SW480 (cell line): ENCODE results near the gene THOP1.

ENCODE experiments used
- DNase-seq: peaks from one replicate; pipeline ENCODE4 v3.0.0-alpha.2; 2016; ENCODE audit warnings: low spot score

Gene THOP1

DNA sequence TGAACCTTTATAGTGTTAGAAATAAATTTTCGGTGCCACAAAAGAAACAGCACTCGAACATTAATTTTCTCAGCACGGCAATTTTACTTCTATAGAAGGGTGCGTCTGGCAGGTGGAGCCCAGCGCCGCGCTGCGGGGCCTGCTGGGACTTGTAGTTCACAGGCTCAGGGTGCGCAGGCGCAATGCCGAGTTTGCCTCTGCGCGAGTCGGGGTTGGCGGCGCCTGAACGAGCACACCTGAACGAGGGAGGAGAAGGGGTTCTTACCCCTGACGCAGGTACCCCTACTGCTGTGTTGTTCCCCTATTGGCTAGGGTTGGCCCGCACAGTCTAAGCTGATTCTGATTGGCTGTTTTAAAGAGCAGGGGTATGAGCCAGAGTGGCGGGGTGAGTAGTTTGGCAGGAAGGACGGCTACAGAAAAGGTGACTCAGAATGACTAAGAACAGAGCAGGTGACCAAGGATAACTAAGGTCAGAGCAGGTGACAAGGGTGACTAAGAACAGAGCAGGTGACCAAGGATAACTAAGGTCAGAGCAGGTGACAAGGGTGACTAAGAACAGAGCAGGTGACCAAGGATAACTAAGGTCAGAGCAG, 32.0 kb downstream of the THOP1 start:
- peak; percentile 54 for DNase-seq

GRCh38 chr19:2819540-2820111, 34.3 kb downstream of the THOP1 start, which contains the start of gene ZNF554:
Gene ZNF554, plus strand, starts transcription at chr19:2819868. Its CDS starts 204 bp downstream, at chr19:2820072.
- DNase-seq, result peak; percentile 83

DNA sequence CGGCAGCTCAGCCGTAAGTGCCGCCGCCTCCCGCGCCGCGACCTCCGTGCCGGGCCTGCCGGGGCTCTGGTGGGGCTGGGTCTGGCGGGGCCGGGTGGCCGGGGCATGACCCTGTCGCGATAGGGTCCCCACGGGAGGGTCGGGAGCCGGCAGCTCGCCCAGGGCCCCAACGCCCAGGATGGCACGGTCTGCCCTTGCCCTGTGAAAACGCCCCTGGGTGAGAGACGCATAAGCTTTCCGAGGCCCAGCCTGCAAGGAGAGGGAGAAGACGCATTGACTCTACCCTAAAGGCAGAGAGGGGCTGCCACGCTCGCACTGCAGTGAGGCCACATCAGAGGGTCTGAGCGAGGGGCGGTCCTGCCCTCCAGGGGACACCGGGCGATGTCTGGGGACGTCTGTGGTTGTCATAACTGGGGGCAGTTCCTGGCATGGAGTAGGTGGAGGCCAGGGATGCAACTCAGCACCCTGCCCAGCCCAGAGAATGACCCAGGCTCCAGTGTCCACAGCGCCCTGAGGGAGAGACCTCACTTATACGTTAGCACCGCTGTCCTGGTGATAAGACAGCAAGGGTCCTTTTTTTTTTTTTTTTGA, 34.9 kb downstream of the THOP1 start:
- DNase-seq, result no peak

DNA sequence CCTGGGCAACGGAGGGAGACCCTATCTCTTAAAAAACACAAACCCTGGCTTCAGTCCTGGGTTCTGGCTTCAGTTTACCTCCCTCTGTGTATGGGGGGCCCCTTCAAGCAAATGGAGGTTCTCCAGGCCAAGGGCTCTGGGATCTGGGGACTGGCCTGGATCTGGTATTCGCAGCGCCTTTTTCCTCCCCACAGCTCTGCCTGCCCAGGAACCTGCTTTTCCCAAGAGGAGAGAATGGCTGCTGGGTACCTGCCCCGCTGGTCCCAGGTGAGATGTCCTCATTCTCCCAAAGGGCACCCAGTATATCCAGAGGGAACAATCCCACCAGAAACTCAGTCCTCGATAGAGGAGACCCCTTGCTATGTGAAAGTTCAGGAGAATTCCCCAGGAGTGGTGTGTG, 37.5 kb downstream of the THOP1 start:
- DNase-seq, result no peak

DNA sequence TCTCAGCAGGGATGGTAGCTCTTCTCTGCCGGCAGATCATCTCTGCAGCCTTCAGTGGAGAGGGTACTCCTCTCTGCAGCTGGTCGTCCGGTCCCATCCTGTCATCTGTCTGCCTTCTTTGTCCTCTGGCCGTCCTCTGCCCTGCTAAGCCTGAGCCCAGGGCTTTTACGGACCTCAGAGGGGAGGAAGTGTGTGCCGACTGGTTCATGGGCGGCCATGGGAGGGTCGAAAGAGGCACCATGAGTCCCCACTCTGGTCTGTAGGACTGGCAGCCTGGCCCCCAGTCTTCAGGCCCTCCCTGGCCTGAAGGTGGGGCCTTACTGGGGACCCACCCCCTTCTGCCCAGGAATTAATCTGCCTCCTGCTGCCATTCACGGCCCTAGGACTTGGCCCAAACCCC, 38.3 kb downstream of the THOP1 start:
- no peak for DNase-seq

GRCh38 chr19:2824129-2824528, 38.8 kb downstream of the THOP1 start:
- no peak for DNase-seq

DNA sequence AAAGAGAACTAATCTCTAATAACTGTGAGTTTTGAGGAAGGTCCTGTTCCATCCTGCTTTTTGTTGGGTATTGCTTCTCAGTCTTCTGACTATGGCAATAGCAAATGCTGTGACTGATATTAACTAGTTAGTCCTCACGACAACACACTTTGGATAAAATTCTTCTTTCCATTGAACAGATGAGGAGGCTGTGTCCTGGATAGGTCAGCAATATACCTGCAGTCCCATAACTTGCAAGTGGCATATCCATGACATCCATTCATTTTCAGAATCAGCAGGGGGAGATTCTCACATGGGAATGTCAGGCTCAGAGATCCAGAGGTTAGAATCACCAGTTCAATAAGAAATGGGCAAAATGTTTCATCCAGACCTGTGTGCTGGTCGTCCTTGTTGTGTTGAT, 41.7 kb downstream of the THOP1 start:
- no peak for DNase-seq

- no peak for DNase-seq
Observed at GRCh38 chr19:2827840-2828489, 42.7 kb downstream of the THOP1 start.

DNA sequence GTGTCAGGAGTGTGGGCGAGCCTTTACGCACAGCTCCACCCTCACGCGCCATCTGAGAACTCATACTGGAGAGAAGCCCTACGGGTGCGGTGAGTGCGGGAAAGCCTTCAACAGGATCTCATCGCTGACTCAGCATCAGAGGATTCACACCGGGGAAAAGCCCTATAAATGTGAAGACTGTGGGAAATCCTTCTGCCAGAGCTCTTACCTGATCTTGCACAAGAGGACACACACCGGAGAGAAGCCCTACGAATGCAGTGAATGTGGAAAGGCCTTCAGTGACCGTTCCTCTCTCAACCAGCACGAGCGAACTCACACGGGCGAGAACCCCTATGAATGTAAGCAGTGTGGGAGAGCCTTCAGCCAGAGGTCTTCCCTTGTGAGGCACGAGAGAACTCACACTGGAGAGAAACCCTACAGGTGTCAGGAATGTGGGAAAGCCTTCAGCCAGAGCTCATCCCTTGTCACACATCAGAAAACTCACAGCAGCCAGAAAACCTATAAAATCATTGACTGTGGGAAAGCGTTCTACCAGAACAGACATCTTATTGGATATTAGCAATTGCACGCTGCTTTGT, 49.1 kb downstream of the THOP1 start:
- no peak for DNase-seq

- no peak for DNase-seq
Observed at GRCh38 chr19:2837430-2837829, 52.1 kb downstream of the THOP1 start.

DNA sequence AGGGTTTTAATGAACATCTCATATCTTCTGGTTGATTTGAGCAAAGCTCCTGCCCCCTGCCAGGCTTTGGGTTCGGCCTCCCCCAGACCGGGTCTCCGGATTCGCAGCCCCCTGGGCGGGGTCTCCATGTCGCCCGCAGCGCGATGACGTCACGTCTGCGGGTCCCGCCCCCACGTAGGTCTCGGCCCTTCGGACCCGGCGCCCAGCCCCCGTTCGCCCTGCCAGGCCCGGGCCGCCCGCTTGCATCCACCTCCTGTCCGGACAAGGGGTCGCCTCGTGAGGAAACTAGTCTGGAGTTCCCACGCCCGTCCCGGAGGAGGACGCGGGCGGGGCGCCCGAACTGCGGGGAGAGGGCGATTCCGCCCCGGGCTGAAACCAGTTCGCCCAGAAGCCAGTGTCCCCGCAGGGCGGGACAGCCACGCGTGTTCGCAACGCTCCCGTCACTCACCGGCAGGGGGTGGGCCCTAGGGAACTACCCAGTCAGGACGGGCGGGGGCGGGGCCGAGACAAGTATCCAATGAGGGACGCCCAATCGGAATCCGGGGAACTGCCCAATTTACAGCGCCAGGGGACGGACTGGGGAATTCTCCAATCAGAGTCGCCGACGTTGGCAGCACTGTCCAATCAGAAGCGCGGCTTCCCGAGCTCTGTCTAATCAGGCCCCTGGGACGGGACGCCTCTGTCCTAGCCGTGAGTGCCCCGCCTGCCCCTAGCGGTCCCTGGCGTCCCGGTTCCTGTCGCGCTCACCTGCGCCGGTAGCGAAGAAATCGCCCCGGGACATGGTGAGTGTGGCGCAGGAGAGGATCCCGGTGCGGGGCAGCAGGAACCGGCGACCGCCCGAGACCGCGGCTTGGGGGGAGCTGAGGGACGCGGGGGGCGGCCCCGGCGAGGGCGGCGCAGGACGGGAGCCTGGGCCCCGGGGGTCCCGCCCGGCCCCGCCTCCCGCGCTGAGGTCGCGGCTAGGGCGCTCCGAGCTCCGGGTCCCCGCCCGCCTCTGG, 55.8 kb downstream of the THOP1 start, which contains the start of gene ZNF555:
Gene ZNF555 (plus strand): TSS at position 682 of the 998 bp plus-strand sequence. CDS start 98 bp downstream, at position 780.
- DNase-seq, result peak; percentile 95

- no peak for DNase-seq
Observed at GRCh38 chr19:2841855-2842574, 56.7 kb downstream of the THOP1 start.

DNA sequence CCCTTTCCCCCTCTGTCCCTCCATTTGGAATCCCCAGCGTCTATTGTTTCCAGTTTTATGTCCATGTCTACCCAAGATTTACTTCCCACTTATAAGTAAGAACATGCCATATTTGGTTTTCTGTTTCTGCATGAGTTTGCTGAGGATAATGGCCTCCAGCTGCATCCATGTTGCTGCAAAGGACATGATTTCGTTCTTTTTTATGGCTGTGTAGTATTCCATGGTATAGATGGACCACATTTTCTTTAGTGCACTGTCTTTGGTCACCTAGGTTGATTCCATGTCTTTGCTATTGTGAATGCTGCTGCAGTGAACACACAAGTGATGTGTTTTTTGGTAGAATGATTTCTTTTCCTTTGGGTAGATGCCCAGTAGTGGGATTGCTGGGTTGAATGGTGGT, 59.8 kb downstream of the THOP1 start:
- DNase-seq, result no peak

- no peak for DNase-seq
Observed at GRCh38 chr19:2846180-2846894, 61.0 kb downstream of the THOP1 start.

DNA sequence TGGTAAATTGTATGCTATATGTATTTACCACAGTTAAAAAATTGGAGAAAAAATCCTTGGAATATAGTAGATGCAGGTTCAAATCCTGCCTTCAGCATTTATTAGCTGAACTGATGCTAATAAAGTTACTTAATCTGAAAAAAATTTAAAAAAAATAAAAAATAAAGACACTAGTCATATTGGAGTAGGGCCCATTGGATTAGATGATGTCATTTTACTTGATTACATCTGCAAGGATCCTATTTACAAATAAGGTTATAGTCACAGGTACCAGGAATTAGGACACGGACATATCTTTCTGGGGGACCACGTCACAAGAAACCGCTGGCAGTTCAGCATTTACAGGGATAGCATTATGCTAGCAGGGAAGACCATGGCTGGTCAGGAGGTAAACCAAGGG, 62.2 kb downstream of the THOP1 start:
- DNase-seq, result no peak

DNA sequence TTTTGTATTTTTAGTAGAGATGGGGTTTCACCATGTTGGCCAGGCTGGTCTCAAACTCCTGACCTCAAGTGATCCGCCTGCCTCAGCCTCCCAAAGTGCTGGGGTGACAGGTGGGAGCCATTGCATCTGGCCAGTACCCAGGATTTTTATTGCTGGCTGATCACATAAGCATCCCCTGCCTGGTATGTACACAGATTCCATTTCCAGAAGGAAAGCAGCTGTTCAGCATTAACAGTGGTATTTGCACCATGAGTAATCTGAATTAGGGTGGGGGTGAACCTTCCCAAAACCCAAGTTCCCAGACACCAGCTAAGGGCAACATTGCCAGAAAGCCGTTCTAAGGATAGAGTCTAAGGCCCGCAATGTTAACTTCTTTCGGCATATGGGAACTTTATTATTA, 63.3 kb downstream of the THOP1 start:
- no peak for DNase-seq

DNA sequence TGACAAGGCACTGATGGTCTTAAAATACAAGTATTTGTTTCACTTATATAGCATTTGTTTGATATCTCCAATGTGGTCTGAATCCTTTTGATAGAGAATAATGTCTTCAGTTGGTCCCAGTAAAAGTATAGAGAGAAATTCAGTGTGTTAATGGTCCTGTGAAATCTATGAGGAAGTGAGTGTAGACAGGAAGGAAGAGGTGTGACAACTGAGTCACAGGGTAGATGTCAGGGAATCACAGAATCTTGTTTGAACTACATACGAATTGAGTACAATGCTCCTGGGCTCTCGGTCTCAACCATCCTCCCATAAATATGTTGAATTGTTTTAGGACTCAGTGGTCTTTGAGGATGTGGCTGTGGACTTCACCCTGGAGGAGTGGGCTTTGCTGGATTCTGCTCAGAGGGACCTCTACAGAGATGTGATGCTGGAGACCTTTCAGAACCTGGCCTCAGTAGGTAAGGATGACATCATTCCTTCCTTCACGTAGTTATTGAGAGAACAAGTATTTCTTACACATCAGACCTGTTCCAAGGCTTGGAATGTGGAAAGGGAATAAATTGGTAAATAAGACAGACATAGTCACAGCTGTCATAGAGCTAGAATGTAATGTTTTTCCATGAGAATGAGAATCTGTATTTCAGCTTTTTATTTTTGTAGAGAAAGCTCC, 65.1 kb downstream of the THOP1 start:
- DNase-seq, result no peak

- DNase-seq, result no peak
Observed at GRCh38 chr19:2852598-2852997, 67.3 kb downstream of the THOP1 start.

DNA sequence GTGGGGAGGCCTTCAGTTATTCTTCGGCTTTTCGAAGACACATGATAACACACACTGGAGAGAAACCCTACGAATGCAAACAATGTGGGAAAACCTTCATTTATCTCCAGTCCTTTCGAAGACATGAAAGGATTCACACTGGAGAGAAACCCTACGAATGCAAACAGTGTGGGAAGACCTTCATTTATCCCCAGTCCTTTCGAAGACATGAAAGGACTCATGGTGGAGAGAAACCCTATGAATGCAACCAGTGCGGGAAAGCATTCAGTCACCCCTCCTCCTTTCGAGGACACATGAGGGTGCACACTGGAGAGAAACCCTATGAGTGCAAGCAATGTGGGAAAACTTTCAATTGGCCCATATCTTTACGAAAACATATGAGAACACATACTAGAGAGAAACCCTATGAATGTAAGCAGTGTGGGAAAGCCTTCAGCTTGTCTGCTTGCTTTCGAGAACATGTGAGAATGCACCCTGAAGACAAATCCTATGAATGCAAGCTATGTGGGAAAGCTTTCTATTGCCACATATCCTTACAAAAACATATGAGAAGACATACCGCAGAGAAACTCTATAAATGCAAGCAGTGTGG, 67.8 kb downstream of the THOP1 start:
- DNase-seq, result no peak
